HFF-Myc (cell line): ENCODE results near the gene UCN2.

Experiments used
- DNase-seq: peaks from one replicate; pipeline ENCODE4 v3.0.0-alpha.2; 2011; ENCODE audit warnings: low read depth; ENCODE audit errors: extremely low read depth
- H3K4me3 ChIP-seq: replicated peaks from 2 replicates; pipeline ENCODE4 v1.5.1; 2011; ENCODE audit warnings: low read depth, mild to moderate bottlenecking, control low read depth, low read length
- CTCF ChIP-seq: IDR thresholded peaks from 2 replicates; pipeline ENCODE4 v1.5.1; 2012; ENCODE audit warnings: mild to moderate bottlenecking, low read depth, low read length, control low read depth; ENCODE audit errors: missing control alignments

The UCN2 gene

DNA sequence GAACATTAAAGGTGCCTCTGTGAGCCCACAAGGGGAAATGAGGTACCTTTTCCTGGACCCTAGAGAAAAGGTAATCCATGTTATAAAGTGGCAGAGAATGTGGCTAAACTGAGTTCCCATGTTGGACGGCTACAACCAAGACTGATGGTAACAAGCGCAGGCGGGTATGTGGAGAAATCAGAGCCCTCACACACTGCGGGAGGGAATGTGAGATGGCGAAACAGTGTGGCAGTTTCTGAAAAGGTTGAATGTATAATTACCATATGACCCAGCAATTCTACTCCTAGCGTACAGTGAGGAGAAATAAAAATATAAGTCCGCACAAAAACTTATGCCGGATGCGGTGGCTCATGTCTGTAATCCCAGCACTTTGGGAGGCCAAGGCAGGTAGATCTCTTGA is 35.5 kb downstream of the UCN2 start:
- no peak for TF ChIP-seq CTCF
- no peak for DNase-seq

GRCh38 chr3:48524970-48525369 is 38.6 kb downstream of the UCN2 start:
- DNase-seq, result no peak
- no peak overlapping the region for H3K4me3 ChIP-seq
- TF ChIP-seq CTCF, result no peak

More for the DNA sequence above, 35.5 kb downstream of the UCN2 start:
- no peak overlapping the region for H3K4me3 ChIP-seq

DNA sequence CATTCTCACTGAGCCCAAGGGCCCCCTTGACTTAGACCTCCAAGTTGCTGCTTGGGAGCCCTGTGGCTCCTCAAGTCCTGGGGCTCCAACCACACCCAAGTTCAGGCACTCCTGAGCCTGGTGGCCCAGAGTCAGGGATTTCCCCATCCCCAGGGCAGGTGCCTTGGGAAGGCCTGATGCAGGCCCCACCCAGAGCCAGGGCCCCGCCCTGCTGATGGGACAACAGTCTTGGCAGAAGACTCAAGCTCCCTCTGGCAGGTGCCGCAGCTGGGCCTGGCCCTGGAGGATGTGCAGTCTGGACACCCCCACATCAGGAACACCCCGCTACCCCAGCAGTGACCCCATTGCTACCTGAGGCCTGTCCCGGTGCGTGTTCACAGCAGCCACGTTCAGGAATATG is 41.9 kb downstream of the UCN2 start:
- TF ChIP-seq CTCF, result no peak
- no peak for DNase-seq
- no peak overlapping the region for H3K4me3 ChIP-seq

GRCh38 chr3:48519277-48519643 is 44.3 kb downstream of the UCN2 start:
- DNase-seq, result no peak
- TF ChIP-seq CTCF, result no peak
- no peak overlapping the region for H3K4me3 ChIP-seq

- no peak overlapping the region for H3K4me3 ChIP-seq
- no peak for DNase-seq
- TF ChIP-seq CTCF, result no peak
Measured at GRCh38 chr3:48518638-48519276, 44.8 kb downstream of the UCN2 start.

DNA sequence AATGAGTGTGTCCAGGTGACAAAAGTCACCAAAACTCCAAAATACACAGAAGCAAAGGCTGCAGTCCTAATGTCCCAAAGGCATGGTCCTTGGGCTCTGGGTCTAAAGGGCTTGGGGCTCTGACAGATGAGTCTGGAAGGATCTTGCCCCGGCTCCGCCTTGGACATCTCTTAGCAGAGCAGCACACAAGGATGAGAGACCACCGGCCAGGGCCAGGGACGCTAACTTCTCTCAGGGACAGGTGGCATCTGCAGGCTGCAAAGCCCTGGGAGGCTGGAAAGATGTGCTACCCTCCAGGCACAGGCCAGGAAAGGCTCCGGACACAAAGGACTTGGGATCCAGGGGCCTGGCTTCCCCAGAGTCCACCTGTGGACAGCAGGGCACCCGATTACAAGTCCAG is 45.5 kb downstream of the UCN2 start:
- DNase-seq, result no peak
- no peak for TF ChIP-seq CTCF
- no peak overlapping the region for H3K4me3 ChIP-seq

- DNase-seq, result no peak
- TF ChIP-seq CTCF, result no peak
- H3K4me3 ChIP-seq, result no peak overlapping the region
Measured at GRCh38 chr3:48516571-48516970, 47.0 kb downstream of the UCN2 start.
